Smooth muscle cell of the coronary artery (primary cell): ENCODE data around the gene SPATA12. TPM values are rescaled to one million over a fixed set of nuclear protein-coding genes. Genes with fewer than 3 reads are reported as not detected.

Source experiments
- total RNA-seq: library from RNA; depleted of rRNA; stranded (reverse); fragments of >200 nt; gene quantifications from 2 replicates; pipeline ENCODE4 v1.2.3, GENCODE V29; 2014; ENCODE audit warnings: low replicate concordance

The SPATA12 gene, protein sequence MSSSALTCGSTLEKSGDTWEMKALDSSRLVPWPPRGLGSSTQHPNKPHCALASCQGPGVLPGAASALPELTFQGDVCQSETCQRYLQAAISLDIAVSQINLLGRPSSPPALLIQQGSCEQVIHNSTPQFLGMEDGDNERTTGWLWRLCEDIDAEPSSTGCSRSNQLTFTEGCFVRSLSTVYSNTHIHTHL
- under 0.01 and 0.23 TPM in 2 replicates for total RNA-seq

GRCh38 chr3:57060089-57060821, at the start of gene SPATA12:
Gene SPATA12, plus strand, starts transcription at chr3:57060664. Its CDS starts 13,031 bp downstream, at chr3:57073695.

Other genes with a start within 250 kb of the SPATA12 start
- gene IL17RD, start 104.7 kb downstream of the SPATA12 start, total RNA-seq, result 2.7 and 3.6 TPM in 2 replicates
- 0.15 TPM in 1 of 2 replicates, not detected in the other for gene HESX1, start 139.3 kb downstream of the SPATA12 start, total RNA-seq
- gene APPL1, start 167.1 kb downstream of the SPATA12 start, total RNA-seq, result 33.5 and 35.7 TPM in 2 replicates
- 0.12 TPM in 1 of 2 replicates, not detected in the other for gene ASB14, start 232.0 kb downstream of the SPATA12 start, total RNA-seq